NB4 (cell line): Measurements from ENCODE around the gene KIRREL1.

Experiments
- CTCF ChIP-seq: IDR thresholded peaks from one replicate; pipeline ENCODE4 v1.5.1; 2012; ENCODE audit warnings: low read depth, low read length
- MAX ChIP-seq: IDR thresholded peaks from 2 replicates; pipeline ENCODE4 v1.6.1; 2011; ENCODE audit warnings: low read depth, low read length
- MYC ChIP-seq: IDR thresholded peaks from 2 replicates; pipeline ENCODE4 v1.6.1; 2011; ENCODE audit warnings: low read depth, low read length
- POLR2A ChIP-seq: IDR thresholded peaks from 2 replicates; pipeline ENCODE4 v1.6.1; 2011; ENCODE audit warnings: mild to moderate bottlenecking; ENCODE audit not compliant: insufficient read length; ENCODE audit errors: extremely low read depth

DNA sequence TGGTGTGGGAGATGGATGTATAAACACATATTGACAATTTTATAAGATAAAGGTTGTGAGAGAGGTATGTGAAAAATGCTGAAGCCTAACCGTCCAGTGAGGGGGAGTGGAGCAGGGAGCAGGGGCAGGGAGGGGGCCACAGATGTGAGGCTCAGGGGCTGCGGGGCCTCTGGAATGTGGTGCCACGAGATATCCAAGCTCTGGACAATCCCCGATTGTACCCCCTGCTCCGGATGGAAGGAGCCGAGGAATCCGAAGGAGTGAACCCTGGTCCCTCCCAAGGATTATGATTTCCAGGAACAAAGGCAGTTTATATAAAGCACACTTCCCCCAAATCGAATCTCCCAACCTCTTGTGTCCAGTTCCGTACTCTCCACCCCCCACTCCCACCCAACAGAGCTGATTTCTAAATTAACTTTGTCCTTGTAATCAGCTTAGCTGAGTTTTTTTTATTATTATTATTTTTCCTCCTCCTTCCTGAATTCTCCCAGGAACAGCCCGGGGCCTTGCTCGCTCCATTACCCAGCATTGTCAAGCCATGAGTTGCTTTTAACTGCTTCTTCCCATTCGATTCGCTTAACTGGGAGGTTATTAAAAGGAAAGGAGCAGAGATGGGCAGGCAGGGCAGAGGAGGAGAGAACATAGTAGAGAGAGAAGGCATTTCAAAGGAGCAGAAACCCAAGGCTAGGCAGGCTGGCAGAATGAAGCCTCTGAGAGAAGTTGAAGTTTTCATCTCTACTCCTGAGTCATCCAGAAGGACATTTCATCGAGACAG, 9.4 kb downstream of the KIRREL1 start:
- TF ChIP-seq MYC (no peak), MAX (no peak), CTCF (no peak), POLR2A (no peak)
